Endothelial cell of umbilical vein (primary cell): ENCODE data around the gene TPST1. TPM values are rescaled to one million over a fixed set of nuclear protein-coding genes. Genes with fewer than 3 reads are reported as not detected.

Experiments used
- BruUV-seq: library from RNA; stranded (reverse); fragments of 400-500 nt; replicated peaks from 2 replicates; lab custom pipeline; 2021; lab: Mats Ljungman, UMichigan
- CTCF ChIA-PET: fragments of 300-600, 350-600 bp; sonication (Branson Sonifier 250); formaldehyde crosslinking; loops from one replicate; lab custom pipeline; 2021; ENCODE audit warnings: antibody characterized with exemption, inconsistent platforms; lab: Charles Lee
- POLR2A ChIA-PET: fragments of 300-600, 350-600 bp; sonication (Branson Sonifier 250); formaldehyde crosslinking; loops from one replicate; lab custom pipeline; 2021; ENCODE audit warnings: antibody characterized with exemption, inconsistent platforms; lab: Charles Lee
- DNase-seq: peaks from one replicate; pipeline ENCODE4 v3.0.0-alpha.2; 2011; ENCODE audit warnings: low read depth, low spot score
- FAIRE-seq: peaks from 2 replicates; lab custom pipeline; 2011; peaks lifted over from hg19 to GRCh38; lab: Jason Lieb, UNC
- H2AFZ ChIP-seq: 2 replicates; pipeline ENCODE4 v1.6.0; 2012; ENCODE audit warnings: low read depth, low read length, control low read depth, inconsistent platforms
- H3K27ac ChIP-seq: 2 replicates; pipeline ENCODE4 v1.5.1; 2011; ENCODE audit warnings: low read depth, mild to moderate bottlenecking, control low read depth, low read length, moderate library complexity; ENCODE audit not compliant: insufficient read depth
- H3K27me3 ChIP-seq, 2 experiments: 2 replicates each; pipeline versions ENCODE4 v1.6.0 to v1.6.1; 2011; ENCODE audit warnings: low read length in 2 of 2, mixed read lengths in 1 of 2; ENCODE audit not compliant: control insufficient read depth in 2 of 2, insufficient read depth in 2 of 2
- H3K36me3 ChIP-seq, 2 experiments: 2 replicates in 1 of 2; 3 replicates in 1 of 2; pipeline ENCODE4 v1.5.1; 2011; ENCODE audit warnings: low read length in 2 of 2, mild to moderate bottlenecking in 1 of 2, moderate library complexity in 1 of 2; ENCODE audit not compliant: control insufficient read depth in 2 of 2, insufficient read depth in 2 of 2; ENCODE audit errors: extremely low read depth in 1 of 2
- H3K4me1 ChIP-seq: 3 replicates; pipeline ENCODE4 v1.5.1; 2011; ENCODE audit warnings: mild to moderate bottlenecking, low read length; ENCODE audit not compliant: control insufficient read depth, insufficient read depth; ENCODE audit errors: extremely low read depth
- H3K4me2 ChIP-seq: 2 replicates; pipeline ENCODE4 v1.6.1; 2011; ENCODE audit warnings: low read length, control low read depth, mixed read lengths; ENCODE audit not compliant: insufficient read depth
- H3K4me3 ChIP-seq, 3 experiments: fragments of 200-600 bp in 1 of 3; sonication (generic), shearing (Covaris generic) in 1 of 3; replicated peaks in 1 of 3; 2 replicates each; pipeline ENCODE4 v1.5.1; 2011 to 2016; ENCODE audit warnings: control low read depth in 3 of 3, low read length in 3 of 3, mild to moderate bottlenecking in 2 of 3, inconsistent platforms in 1 of 3, low read depth in 1 of 3, moderate library complexity in 1 of 3; ENCODE audit not compliant: insufficient read depth in 1 of 3
- H3K79me2 ChIP-seq: 2 replicates; pipeline ENCODE4 v1.6.0; 2012; ENCODE audit warnings: low read length, inconsistent platforms; ENCODE audit not compliant: control insufficient read depth, insufficient read depth
- H3K9ac ChIP-seq: replicated peaks from 2 replicates; pipeline ENCODE3; 2011; ENCODE audit warnings: low read length, control low read depth; ENCODE audit not compliant: insufficient read depth; ENCODE audit errors: extremely low read depth
- H3K9me1 ChIP-seq: replicated peaks from 3 replicates; pipeline ENCODE4 v1.6.0; 2011; ENCODE audit warnings: mild to moderate bottlenecking, low read length; ENCODE audit not compliant: control insufficient read depth, insufficient read depth; ENCODE audit errors: extremely low read depth
- H3K9me3 ChIP-seq: replicated peaks from 2 replicates; pipeline ENCODE4 v1.5.1; 2012; ENCODE audit warnings: low read length, inconsistent platforms; ENCODE audit not compliant: control insufficient read depth, insufficient read depth
- H4K20me1 ChIP-seq: replicated peaks from 2 replicates; pipeline ENCODE3; 2011; ENCODE audit warnings: mild to moderate bottlenecking, low read length; ENCODE audit not compliant: control insufficient read depth, insufficient read depth; ENCODE audit errors: extremely low read depth
- CTCF ChIP-seq, 2 donors: IDR thresholded peaks; 1 replicate in 1 of 2; 2 replicates in 1 of 2; pipeline ENCODE4 v1.5.1; 2011; ENCODE audit warnings: low read length in 2 of 2, mild to moderate bottlenecking in 2 of 2, moderate library complexity in 2 of 2, control low read depth in 1 of 2, inconsistent platforms in 1 of 2, low read depth in 1 of 2; ENCODE audit not compliant: insufficient read depth in 1 of 2; ENCODE audit errors: extremely low read depth in 1 of 2
- EZH2 ChIP-seq: IDR thresholded peaks from 2 replicates; pipeline ENCODE4 v1.6.1; 2012; ENCODE audit warnings: borderline replicate concordance, low read depth, mild to moderate bottlenecking, moderate library complexity, low read length, inconsistent platforms; ENCODE audit not compliant: severe bottlenecking
- FOS ChIP-seq: IDR thresholded peaks from 2 replicates; pipeline ENCODE4 v1.6.1; 2011; ENCODE audit warnings: mild to moderate bottlenecking, low read length, moderate library complexity, borderline replicate concordance; ENCODE audit not compliant: insufficient read depth
- GATA2 ChIP-seq: IDR thresholded peaks from 2 replicates; pipeline ENCODE4 v1.7.0; 2011; ENCODE audit warnings: low read depth, mild to moderate bottlenecking, moderate library complexity, mixed read lengths, low read length; ENCODE audit not compliant: insufficient read length, insufficient read depth
- JUN ChIP-seq: IDR thresholded peaks from 2 replicates; pipeline ENCODE4 v1.6.1; 2011; ENCODE audit warnings: borderline replicate concordance, low read depth; ENCODE audit not compliant: insufficient read length, insufficient read depth
- MAX ChIP-seq: IDR thresholded peaks from 2 replicates; pipeline ENCODE4 v1.6.1; 2011; ENCODE audit not compliant: insufficient read depth, insufficient read length
- MYC ChIP-seq: IDR thresholded peaks from one replicate; pipeline ENCODE4 v1.6.1; 2011; ENCODE audit warnings: mild to moderate bottlenecking, low read depth, low read length
- POLR2A ChIP-seq: IDR thresholded peaks from 2 replicates; pipeline ENCODE4 v1.6.1; 2012; ENCODE audit warnings: low read depth, mild to moderate bottlenecking, control low read depth, low read length
- POLR2AphosphoS5 ChIP-seq: IDR thresholded peaks from 2 replicates; pipeline ENCODE4 v1.6.1; 2012; ENCODE audit warnings: low read depth, mild to moderate bottlenecking, control low read depth, low read length, moderate library complexity; ENCODE audit not compliant: insufficient read depth
- dilution Hi-C: fragments of 300-500 bp; cut with MboI; formaldehyde crosslinking; loops from one replicate; pipeline ENCODE4 v1.15.0; 2019; ENCODE audit warnings: low sequenced_read_pairs; ENCODE audit not compliant: extremely low pct_ligation_motif_present
- intact Hi-C: fragments of 100-400 bp; cut with micrococcal nuclease; formaldehyde crosslinking; loops from one replicate; pipeline ENCODE4 v1.10.0; 2022
- polyA plus RNA-seq, 4 experiments: library from polyadenylated mRNA; depleted of rRNA in 3 of 4; stranded (reverse) in 3 of 4; unstranded in 1 of 4; fragments of >200 nt; gene quantifications; 2 replicates each; pipeline versions ENCODE4 v1.2.1 to v1.2.3, GENCODE V29; 2011 to 2012; ENCODE audit warnings: missing spikeins in 1 of 4
- total RNA-seq: library from RNA; stranded (reverse); gene quantifications from 2 replicates; pipeline ENCODE4 v1.2.3, GENCODE V29; 2021

TPST1 gene
- total and polyA plus RNA-seq, 2 donors (not counting 3 experiments of a cell fraction or from before 2014, with no cell fraction given) = 18.7 to 21.0 TPM

GRCh38 chr7:66281678-66282590 lies 76.8 kb downstream of the TPST1 start:
- H3K9me3 ChIP-seq = no peaks in the 10 kb centered on the region
- H4K20me1 ChIP-seq = no peaks in the 10 kb centered on the region
- H3K9me1 ChIP-seq = no peaks in the 10 kb centered on the region
- no peak overlapping the region for H3K4me3 ChIP-seq
- peak overlapping the region; percentile 3 for H3K27ac ChIP-seq
- FAIRE-seq (peak; percentile 64), DNase-seq (peak; percentile 14)
- no peaks in the 10 kb centered on the region for H3K36me3 ChIP-seq
- BruUV-seq = no TSS peak
- H3K4me2 ChIP-seq = peak overlapping the region; percentile 8
- intact Hi-C loops (no loop called here), dilution Hi-C loops (no loop called here)
- H3K79me2 ChIP-seq = peaks cover 11% of the 10 kb centered on the region
- H3K9ac ChIP-seq = no peak overlapping the region
- H2AFZ ChIP-seq = no peak overlapping the region
- TF ChIP-seq POLR2AphosphoS5 (no peak), FOS (no peak), POLR2A (no peak), JUN (no peak), MYC (no peak), EZH2 (no peak), CTCF (IDR thresholded peaks at IDR 0.05; ENCODE audit: extremely low read depth in 1 of 2, insufficient read depth in 1 of 2, low read depth in 1 of 2, low read length in 2 of 2) (no peak), GATA2 (no peak), MAX (no peak)
- H3K4me1 ChIP-seq = peaks cover 25% of the 10 kb centered on the region
- ChIA-PET POLR2A (no interaction called here), CTCF (interaction anchor here (0.8 to 2.2 kb wide), 5 partner anchors 9 to 77 kb away, joined by 3 to 9 read pairs (median 3); partner anchors contain the start of gene TPST1)
- no peaks in the 10 kb centered on the region for H3K27me3 ChIP-seq
